Activated CD8-positive, alpha-beta T cell treated with anti-CD3 and anti-CD28 coated beads for 36 hours (primary cell): ENCODE measurements around the gene POLR2L. TPM values are rescaled to one million over a fixed set of nuclear protein-coding genes. Genes with fewer than 3 reads are reported as not detected.

Source experiments
- ATAC-seq: fragments of 200-7000 bp; cut with Tn5 transposase; one replicate; pipeline ENCODE4 v1.10.0; 2021; ENCODE audit warnings: mild to moderate bottlenecking, moderate library complexity
- CTCF ChIA-PET: fragments of 350-600 bp; sonication (Branson Sonifier 250); formaldehyde crosslinking; loops from one replicate; lab custom pipeline; 2021; ENCODE audit warnings: antibody characterized with exemption; lab: Charles Lee
- POLR2A ChIA-PET: fragments of 350-600 bp; sonication (Branson Sonifier 250); formaldehyde crosslinking; loops from one replicate; lab custom pipeline; 2021; ENCODE audit warnings: antibody characterized with exemption; lab: Charles Lee
- DNase-seq: peaks from one replicate; pipeline ENCODE4 v3.0.0-alpha.2; 2020
- H3K27ac Mint-ChIP-seq: one replicate; pipeline ENCODE4 v1.8.0; 2021; ENCODE audit warnings: mild to moderate bottlenecking, mixed read lengths
- H3K27me3 Mint-ChIP-seq: one replicate; pipeline ENCODE4 v1.8.0; 2021; ENCODE audit warnings: mixed read lengths
- H3K36me3 Mint-ChIP-seq: one replicate; pipeline ENCODE4 v1.8.0; 2021; ENCODE audit warnings: low read depth, mixed read lengths
- H3K4me1 Mint-ChIP-seq: one replicate; pipeline ENCODE4 v1.8.0; 2021; ENCODE audit warnings: low read depth, mixed read lengths
- H3K4me3 Mint-ChIP-seq: one replicate; pipeline ENCODE4 v1.8.0; 2021; ENCODE audit warnings: mild to moderate bottlenecking, moderate library complexity, mixed read lengths
- H3K9me3 Mint-ChIP-seq: one replicate; pipeline ENCODE4 v1.8.0; 2021; ENCODE audit warnings: mixed read lengths
- intact Hi-C: fragments of 100-400 bp; cut with micrococcal nuclease; formaldehyde crosslinking; loops from one replicate; pipeline ENCODE4 v1.10.0; 2022
- total RNA-seq, 2 experiments: library from RNA; stranded (reverse); gene quantifications; one replicate each; pipeline ENCODE4 v1.2.3, GENCODE V29; 2021
- TF ChIP-seq, protein P1 (sequence below): fragments of 200-600 bp; IDR thresholded peaks from one replicate; pipeline ENCODE4 v1.8.0; 2022; ENCODE audit warnings: antibody characterized with exemption, mild to moderate bottlenecking

POLR2L gene
- total RNA-seq, 2 experiments from 2014 or later: 83.0 to 89.2 TPM

- no peak for ATAC-seq
- H3K36me3 Mint-ChIP-seq: no peaks in the 10 kb centered on the region
- H3K27ac Mint-ChIP-seq: no peak overlapping the region
- CTCF ChIA-PET: no interaction called here
- intact Hi-C loops: no loop called here
- H3K4me3 Mint-ChIP-seq: no peak overlapping the region
- DNase-seq: no peak
- H3K27me3 Mint-ChIP-seq: no peaks in the 10 kb centered on the region
- POLR2A ChIA-PET: no interaction called here
- H3K9me3 Mint-ChIP-seq: no peaks in the 10 kb centered on the region
- TF ChIP-seq, protein P1, sequence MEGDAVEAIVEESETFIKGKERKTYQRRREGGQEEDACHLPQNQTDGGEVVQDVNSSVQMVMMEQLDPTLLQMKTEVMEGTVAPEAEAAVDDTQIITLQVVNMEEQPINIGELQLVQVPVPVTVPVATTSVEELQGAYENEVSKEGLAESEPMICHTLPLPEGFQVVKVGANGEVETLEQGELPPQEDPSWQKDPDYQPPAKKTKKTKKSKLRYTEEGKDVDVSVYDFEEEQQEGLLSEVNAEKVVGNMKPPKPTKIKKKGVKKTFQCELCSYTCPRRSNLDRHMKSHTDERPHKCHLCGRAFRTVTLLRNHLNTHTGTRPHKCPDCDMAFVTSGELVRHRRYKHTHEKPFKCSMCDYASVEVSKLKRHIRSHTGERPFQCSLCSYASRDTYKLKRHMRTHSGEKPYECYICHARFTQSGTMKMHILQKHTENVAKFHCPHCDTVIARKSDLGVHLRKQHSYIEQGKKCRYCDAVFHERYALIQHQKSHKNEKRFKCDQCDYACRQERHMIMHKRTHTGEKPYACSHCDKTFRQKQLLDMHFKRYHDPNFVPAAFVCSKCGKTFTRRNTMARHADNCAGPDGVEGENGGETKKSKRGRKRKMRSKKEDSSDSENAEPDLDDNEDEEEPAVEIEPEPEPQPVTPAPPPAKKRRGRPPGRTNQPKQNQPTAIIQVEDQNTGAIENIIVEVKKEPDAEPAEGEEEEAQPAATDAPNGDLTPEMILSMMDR: no peak
- H3K4me1 Mint-ChIP-seq: no peaks in the 10 kb centered on the region
Measured at GRCh38 chr11:863910-864827, 21.8 kb upstream of the POLR2L start.

- Mint-ChIP-seq H3K4me3 (no peak overlapping the region), H3K4me1 (no peaks in the 10 kb centered on the region), H3K36me3 (no peaks in the 10 kb centered on the region), H3K27me3 (no peaks in the 10 kb centered on the region), H3K9me3 (no peaks in the 10 kb centered on the region), H3K27ac (no peak overlapping the region)
- CTCF ChIA-PET: no interaction called here
- no peak for DNase-seq
- ATAC-seq: no peak
- TF ChIP-seq, protein P1: no peak
- intact Hi-C loops: no loop called here
- POLR2A ChIA-PET: no interaction called here
Measured at GRCh38 chr11:863023-863909, 20.9 kb upstream of the POLR2L start.

GRCh38 chr11:862696-863022 lies 20.3 kb upstream of the POLR2L start:
- DNase-seq: no peak
- Mint-ChIP-seq H3K27ac (no peak overlapping the region), H3K4me3 (no peak overlapping the region), H3K9me3 (no peaks in the 10 kb centered on the region), H3K27me3 (no peaks in the 10 kb centered on the region), H3K4me1 (no peaks in the 10 kb centered on the region), H3K36me3 (no peaks in the 10 kb centered on the region)
- CTCF ChIA-PET: no interaction called here
- POLR2A ChIA-PET: no interaction called here
- ATAC-seq: no peak
- intact Hi-C loops: no loop called here
- TF ChIP-seq, protein P1: no peak

DNA sequence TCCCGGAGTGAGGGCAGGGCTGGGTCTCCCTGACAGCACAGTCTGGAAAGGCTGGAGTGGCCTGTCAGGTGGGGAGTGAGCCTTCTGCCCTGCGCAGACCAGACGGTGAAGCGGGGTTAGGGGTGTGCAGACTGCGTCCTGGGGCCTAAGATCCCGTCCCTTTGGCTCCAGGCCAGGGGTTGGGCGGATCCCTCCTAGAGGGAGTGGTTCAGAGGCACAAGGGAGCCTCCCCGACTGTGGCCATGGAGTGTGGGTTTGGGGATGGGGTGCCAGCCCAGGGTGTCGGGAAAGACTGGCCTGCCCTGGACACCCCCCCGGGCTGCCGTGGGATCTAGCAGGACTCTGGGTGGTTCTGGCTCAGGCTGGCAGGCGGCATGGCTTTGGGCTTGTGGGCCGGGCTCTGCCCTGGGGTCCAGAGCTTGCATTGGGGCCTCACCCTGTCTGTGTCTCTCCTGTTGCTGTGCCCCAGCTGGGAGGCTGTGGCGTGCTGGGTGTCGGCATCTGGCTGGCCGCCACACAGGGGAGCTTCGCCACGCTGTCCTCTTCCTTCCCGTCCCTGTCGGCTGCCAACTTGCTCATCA lies 19.8 kb upstream of the POLR2L start:
- H3K4me1 Mint-ChIP-seq: peaks cover under 1% of the 10 kb centered on the region
- no peaks in the 10 kb centered on the region for H3K27me3 Mint-ChIP-seq
- no peak overlapping the region for H3K27ac Mint-ChIP-seq
- ChIA-PET POLR2A (no interaction called here), CTCF (no interaction called here)
- H3K9me3 Mint-ChIP-seq: no peaks in the 10 kb centered on the region
- no peak for ATAC-seq
- no peaks in the 10 kb centered on the region for H3K36me3 Mint-ChIP-seq
- intact Hi-C loops: no loop called here
- no peak for DNase-seq
- no peak overlapping the region for H3K4me3 Mint-ChIP-seq
- TF ChIP-seq, protein P1: no peak
